ENCODE measurements around the gene EVL.

- TF ChIP-seq CTCF (IDR thresholded peaks at IDR 0.05; ENCODE audit: low read depth, low read length) (no peak), POLR2A (IDR thresholded peaks at IDR 0.05; ENCODE audit: extremely low read depth, insufficient read length) (no peak), MYC (IDR thresholded peaks at IDR 0.05; ENCODE audit: low read depth, low read length) (no peak), MAX (IDR thresholded peaks at IDR 0.05; ENCODE audit: low read depth, low read length) (no peak)
These were observed 32.5 kb upstream of the EVL start for GRCh38 chr14:100032738-100033137.
